WTC11 (cell line): ENCODE data around the gene SEMA4D.

Experiments
- CREM ChIP-seq: sonication (generic); formaldehyde crosslinking; IDR thresholded peaks from 2 replicates; pipeline ENCODE4 v1.8.1; 2022; ENCODE audit warnings: mild to moderate bottlenecking, missing genetic modification reagents, moderate library complexity
- CTCF ChIP-seq: fragments of 200-600 bp; IDR thresholded peaks from 2 replicates; pipeline ENCODE4 v1.8.0; 2022; ENCODE audit warnings: antibody characterized with exemption
- E2F1 ChIP-seq: sonication (generic); formaldehyde crosslinking; IDR thresholded peaks from 2 replicates; pipeline ENCODE4 v1.8.0; 2022; ENCODE audit warnings: mild to moderate bottlenecking, missing genetic modification reagents
- HMGXB4 ChIP-seq: sonication (generic); formaldehyde crosslinking; IDR thresholded peaks from 2 replicates; pipeline ENCODE4 v1.8.1; 2023; ENCODE audit warnings: mild to moderate bottlenecking, moderate library complexity, missing genetic modification reagents

GRCh38 chr9:89412951-89413350 is 85.0 kb downstream of the SEMA4D start:
- TF ChIP-seq HMGXB4 (CRISPR knock-in tag) (no peak), CTCF (no peak), E2F1 (no peak), CREM (no peak)
